Femur (tissue), 1 donor: ENCODE results near the gene HLF.

Experiments
- DNase-seq: peaks from one replicate; pipeline ENCODE4 v3.0.0-alpha.2; 2017

The HLF gene

DNA sequence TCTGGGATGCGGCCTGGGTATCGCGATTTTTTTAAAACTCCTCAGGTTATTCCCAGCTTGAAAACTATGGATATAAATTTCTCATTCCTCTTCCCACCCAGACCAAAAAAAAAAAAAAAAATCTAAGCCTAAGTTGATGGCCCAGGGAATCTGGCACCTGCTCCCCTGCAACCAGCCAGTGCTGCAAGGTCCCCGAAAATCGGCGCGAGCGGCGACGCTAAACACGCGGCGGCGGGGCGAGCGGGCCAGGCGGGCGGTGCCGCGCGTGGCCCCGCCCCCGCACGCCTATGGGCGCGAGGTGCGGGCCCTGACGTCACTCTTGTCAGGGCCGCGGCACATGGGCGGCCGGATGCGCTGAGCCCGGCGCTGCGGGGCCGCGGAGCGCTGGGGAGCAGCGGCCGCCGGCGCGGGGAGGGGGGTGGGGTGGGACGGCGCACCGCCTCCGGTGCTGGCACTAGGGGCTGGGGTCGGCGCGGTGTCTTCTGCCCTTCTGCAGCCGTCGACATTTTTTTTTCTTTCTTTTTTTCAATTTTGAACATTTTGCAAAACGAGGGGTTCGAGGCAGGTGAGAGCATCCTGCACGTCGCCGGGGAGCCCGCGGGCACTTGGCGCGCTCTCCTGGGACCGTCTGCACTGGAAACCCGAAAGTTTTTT is at the start of gene HLF:
Gene HLF, plus strand, starts transcription at position 316 of the 654 bp plus-strand sequence. CDS start 525 bp downstream, outside the sequence.
- DNase-seq = peak; percentile 88

GRCh38 chr17:55215711-55216110 is 49.0 kb upstream of the HLF start:
- DNase-seq = no peak

- no peak for DNase-seq
These were observed 47.9 kb upstream of the HLF start for GRCh38 chr17:55216888-55217287.

DNA sequence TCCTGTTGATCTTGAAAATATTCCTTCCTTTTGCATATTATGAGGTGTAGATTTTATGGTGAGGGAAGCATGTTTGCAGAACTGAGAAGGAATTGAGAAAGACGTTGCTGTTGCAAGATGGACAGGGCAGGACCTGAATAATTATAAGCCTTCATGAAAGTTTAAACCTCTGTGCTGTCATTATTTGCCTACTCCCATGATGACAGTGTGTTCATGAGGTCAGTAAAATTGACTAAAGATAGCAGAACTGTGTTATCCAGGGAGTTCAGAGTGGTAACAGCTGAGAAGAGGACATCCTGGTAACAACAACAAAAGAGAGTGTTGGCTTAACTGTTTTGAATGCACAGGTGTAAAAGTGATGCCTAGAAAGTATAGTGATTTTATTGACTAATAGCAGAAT is 45.3 kb upstream of the HLF start:
- DNase-seq = no peak

GRCh38 chr17:55219934-55220333 is 44.8 kb upstream of the HLF start:
- DNase-seq = peak; percentile 66

GRCh38 chr17:55223524-55223923 is 41.2 kb upstream of the HLF start:
- no peak for DNase-seq

DNA sequence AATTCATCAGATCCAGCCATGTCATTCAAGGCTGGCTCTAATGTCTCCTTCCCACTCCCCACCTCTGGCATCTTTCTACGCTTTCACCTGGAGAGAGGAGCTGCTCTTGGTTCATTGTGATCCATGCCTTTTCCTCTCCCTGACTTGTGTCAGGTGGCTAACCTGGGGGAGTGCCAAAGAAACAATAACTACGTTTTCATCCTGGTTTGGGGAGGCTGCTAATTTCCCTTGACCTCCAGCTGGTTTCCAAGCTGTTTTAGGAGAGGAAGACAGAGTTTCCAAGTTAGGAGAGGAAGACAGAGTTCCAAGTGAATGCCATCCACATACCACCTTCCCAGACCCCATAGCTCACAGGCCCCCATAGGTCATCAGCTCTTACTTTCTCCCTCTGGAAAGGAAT is 40.0 kb upstream of the HLF start:
- no peak for DNase-seq

DNA sequence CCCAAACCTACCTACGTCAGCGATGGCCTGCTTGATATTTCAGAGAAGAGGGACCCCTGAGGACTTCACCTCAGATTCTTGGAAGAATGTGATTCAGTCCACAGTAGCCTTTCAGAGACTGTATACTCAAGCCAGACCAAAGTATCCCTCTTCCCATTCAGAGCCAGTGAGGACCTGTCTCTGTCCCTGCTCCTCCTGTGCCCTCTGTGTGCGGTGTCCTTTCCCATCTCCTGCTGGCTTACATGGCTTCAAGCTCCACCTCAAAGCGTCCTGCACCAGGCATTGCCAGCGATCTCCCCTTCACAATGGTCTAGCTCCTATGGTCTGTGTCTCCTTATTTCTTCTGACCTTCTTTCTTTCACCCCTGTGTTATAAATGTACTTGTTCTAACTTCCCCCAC is 39.5 kb upstream of the HLF start:
- no peak for DNase-seq

- no peak for DNase-seq
These were observed 36.0 kb upstream of the HLF start for GRCh38 chr17:55228683-55229192.

DNA sequence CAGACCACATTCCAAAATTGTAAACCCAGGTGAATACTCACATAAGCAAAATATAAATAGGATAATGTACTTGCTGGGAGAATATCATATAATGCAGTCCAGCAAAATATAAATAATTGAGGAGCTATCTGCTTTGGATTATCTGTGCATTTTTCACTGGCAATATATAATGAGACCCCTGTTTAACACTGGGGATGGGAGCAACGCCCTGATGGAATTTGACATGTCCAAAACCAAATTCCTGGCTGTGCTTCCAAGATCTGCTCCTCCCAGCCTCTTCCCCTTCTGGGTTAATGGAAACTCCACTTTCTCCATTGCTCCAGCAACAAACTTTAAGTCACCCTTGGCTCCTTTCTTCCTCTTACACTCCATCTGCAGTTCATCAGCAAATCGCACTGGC is 35.5 kb upstream of the HLF start:
- no peak for DNase-seq

- no peak for DNase-seq
These were observed 34.0 kb upstream of the HLF start for GRCh38 chr17:55230716-55231115.

DNA sequence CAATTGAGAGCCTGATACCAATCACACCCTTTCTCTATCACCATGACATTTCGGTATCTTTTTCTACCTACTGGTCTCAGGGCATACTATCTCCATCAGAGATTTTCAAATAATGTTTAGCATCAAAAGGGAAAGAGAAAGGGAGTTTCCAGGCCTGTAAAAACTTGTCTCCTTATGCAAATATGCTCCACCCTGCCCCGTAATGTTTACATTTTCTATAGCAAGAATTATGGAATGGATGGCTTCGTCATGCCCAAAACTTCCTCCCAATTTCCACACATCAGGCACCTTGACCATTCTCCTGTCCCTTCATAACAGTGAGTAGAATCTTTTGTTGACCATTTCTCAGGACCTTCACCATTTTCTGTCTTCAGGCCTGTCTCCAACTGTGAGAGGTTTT is 30.9 kb upstream of the HLF start:
- no peak for DNase-seq

- DNase-seq = no peak
These were observed 28.4 kb upstream of the HLF start for GRCh38 chr17:55236316-55236715.

- no peak for DNase-seq
These were observed 27.5 kb upstream of the HLF start for GRCh38 chr17:55237268-55237667.

DNA sequence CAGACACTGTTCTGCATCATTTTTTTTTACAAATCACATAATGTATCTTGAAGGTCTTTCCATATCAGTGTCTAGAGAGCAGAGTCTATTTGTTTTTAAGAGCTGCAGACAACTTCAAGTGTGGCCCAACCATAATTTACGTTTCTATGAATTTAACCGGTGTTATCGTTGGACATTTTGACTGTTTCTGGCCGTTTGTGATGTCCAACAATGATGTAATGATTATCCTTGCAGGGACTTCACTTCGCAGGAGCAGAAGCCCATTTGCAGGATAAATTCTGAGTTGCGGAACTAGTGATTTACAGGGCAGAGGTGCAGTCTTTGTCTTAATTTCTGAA is 26.9 kb upstream of the HLF start:
- no peak for DNase-seq

DNA sequence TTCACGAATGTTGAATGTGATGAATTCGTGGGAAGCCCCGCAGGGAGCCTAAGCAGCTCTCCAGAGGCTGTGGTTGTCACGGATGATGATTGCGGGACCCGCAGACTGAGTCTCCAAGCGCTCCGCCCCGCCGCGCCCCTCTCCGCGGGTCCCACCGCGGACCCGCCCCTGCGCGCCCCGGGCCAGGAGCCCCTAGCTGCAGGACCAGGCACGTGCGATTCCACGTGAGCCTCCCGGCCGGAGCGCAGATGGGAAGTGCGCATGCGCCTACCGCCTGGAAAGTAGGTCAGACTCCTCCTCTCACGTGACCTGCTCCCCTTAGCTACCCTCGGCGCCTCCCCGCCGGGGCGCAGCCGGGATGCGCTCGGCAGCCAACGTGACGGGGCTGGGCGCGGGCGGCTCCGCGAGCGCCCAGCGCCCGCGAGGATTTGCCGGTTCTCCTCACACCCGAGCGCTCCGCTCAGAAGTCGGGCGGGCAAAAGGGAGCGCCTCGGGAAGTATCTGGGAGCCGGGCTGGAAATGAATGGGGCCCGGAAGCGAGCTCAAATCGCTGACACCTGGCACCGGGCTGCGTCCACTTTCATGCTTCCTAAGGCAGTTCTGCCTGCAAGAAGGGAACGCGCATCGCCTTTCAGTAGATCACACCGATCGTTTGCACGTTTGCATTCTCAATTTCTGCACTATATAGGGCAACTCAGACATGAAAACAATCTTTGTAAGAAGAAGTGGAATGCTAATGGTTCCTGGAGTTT is 26.4 kb upstream of the HLF start:
- DNase-seq = peak; percentile 96

DNA sequence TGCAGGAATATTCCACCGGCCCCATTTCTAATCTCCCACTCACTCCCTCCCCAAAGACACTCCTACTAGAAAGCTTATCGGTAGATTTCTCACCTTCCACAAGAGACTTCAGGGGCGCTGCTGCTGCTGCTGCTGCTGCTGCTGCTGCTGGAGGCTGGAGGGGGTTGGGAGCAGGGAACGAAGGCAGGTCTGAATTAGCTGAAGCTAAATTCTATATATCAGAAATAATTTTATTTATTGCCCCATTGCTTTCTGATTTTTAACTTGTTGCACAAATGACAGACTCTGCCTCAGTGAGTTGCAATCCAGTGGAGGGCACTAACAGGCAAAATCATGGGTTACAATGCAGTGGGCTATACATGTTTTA is 25.8 kb upstream of the HLF start:
- DNase-seq = no peak

DNA sequence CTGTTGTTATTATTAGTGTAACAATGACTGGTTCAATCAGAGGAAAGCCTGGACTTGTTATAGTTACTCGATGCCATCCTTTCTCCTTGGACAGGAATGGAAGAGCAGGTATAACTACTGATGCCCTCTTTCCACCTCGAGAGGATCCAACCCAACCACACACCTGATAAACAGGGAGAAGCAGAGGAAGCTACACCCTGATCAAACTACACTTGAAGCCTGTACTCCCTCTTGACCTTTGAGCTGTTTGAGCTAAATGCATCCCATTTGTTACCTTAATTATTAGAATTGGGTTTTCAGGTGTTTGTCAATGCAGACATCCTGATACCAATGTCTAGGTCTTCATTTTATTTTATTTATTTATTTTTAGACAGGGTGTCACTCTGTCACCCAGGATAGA is 23.7 kb upstream of the HLF start:
- no peak for DNase-seq

GRCh38 chr17:55242476-55242875 is 22.3 kb upstream of the HLF start:
- no peak for DNase-seq

- no peak for DNase-seq
These were observed 18.8 kb upstream of the HLF start for GRCh38 chr17:55245986-55246385.

DNA sequence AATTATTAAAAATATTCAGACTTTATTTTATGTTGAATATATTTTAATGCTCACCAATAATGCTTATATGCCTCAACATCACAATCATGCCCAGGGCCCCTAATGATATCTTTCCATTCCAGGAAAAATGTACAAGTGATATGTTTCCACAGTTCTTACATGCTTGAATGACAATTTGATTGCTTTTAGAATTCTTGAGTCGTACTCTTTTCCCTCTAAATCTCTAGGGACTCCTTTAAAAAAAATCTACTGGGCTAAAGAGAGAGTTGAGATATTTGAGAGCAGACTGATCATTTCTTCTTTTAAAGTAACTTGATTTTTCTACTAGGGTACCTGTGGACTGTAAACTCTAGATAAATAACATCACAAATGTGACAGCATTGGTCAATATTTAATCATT is 18.2 kb upstream of the HLF start:
- DNase-seq = no peak

GRCh38 chr17:55248077-55248476 is 16.7 kb upstream of the HLF start:
- no peak for DNase-seq

- DNase-seq = no peak
These were observed 14.9 kb upstream of the HLF start for GRCh38 chr17:55249861-55250260.

DNA sequence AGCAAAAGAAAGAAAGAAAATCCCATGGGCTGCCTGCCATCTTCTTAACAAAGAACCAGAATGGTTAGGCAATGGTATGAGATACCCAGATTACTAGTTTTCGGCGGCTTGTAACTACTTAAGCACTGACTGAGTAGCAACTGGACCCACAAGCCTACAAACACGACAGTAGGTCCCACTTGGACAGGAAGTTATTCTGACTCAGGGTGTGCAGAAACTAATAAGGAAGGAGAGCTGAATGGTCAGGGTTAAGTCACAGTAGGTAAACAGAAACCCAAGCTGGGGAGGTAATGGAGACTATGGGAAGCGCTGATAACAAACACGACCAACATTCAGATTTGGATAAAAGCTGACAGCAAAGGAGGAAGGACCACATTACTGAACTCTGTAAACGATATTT is 10.4 kb upstream of the HLF start:
- no peak for DNase-seq
